ENCODE results near the gene FAM241A.
"Not testable (repeated sequence)": the region's sequence is repeated elsewhere in the genome, so short reads cannot be mapped to it uniquely, and the experiment has no call there.

Gene FAM241A

GRCh38 chr4:112173593-112174558, 28.6 kb downstream of the FAM241A start:
- no peak for DNase-seq (ENCODE audit: low spot score)

- no peak for DNase-seq (ENCODE audit: low spot score)
These were observed 30.6 kb downstream of the FAM241A start for GRCh38 chr4:112175840-112176239.

DNA sequence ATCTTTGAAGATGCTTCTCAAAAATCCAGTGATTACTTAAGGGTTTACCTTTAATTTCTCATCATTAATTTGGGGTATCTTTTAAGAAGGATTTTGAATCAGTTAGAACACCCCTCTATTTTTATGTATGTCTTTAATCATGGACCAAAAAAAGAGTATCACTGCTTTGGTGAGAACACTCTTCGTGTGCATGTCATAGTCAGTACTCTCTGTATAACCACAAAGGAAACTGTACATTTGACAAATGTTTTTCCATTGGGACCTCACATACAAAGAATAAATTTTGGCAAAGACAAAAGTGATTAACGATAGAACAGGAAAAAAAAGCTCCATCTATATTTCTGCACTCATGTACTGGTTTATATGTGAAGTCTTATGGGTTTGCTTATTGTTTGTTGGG, 31.3 kb downstream of the FAM241A start:
- no peak for DNase-seq (ENCODE audit: low spot score)

DNA sequence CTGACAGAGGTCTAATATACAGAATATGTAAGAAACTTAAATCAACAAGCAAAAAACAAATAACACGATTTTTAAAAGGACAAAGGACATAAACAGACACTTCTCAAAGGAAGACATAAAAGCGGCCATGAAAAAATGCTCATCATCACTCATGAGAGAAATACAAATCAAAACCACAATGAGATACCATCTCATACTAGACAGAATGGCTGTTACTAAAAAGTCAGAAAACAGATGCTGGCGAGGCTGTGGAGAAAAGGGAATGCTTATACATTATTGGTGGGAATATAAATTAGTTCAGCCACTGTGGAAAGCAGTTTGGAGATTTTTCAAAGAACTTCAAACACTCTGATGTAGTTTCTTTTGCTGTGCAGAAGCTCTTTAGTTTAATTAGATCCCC, 33.5 kb downstream of the FAM241A start:
- DNase-seq (ENCODE audit: low spot score) = not testable (repeated sequence)

DNA sequence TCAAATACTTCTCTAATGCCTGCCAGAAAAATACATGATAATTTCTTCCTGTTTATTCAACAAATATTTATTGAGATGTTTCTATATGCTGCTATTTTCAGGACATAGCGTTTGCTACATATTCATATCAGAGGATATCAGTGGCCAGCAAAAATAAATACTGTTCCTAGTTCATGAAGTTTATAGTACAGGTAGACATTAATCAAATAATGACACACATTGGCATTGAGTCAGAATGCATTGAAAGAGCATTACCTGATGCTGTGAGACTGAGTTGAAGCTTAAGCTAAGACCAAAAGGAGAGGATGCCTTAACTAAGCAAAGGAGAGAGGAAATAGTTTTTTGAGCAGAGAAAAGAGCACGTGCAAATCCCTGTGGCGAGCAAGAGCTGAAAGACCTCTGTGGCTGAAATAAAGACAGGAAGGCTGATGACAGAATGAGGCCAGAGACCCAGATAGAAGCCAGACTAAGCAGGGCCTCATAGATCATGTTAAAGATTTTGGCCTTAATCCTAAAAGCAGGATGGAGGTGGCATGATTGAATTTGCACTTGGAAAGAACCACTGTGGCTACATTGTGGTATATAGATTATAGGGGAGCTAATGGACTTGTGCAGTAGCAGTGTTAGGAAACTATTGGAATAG, 36.2 kb downstream of the FAM241A start:
- DNase-seq (ENCODE audit: low spot score) = no peak

DNA sequence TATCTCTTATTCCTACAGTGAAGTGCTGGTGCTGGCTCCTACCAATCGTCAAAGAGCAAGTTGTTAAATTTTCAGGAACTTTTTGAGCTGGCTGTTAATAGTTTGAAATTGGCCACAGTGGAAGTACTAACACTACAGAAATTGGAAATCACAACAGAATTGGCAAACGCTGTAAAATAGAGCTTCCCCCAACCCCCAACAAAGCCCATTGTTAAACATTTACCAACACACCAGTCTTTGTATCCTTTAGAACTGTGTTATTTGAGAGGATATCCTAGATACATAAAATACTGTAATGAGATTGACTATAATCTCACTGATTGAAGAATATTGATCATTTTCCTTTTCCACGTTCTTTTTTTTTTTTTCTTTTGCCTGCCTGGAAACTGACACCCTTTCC, 37.4 kb downstream of the FAM241A start:
- no peak for DNase-seq (ENCODE audit: low spot score)

GRCh38 chr4:112183252-112183651, 38.0 kb downstream of the FAM241A start:
- DNase-seq (ENCODE audit: low spot score) = no peak

DNA sequence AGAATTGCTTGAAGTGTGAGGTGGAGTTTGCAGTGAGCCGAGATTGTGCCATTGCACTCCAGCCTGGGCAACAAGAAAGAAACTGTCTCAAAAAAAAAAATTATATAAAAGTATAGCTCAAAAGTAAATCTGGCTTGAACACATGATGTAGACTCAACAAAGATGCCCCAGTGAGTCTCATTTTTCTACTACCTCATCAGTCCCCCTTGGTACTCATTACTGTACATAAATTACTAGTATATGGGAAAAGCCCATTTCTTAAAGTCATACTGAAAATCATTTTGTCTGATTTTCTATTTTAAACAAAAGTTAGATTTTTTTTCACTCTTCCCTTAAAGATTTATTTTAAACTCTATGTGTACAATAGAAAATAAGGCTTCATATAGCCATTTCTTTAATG, 39.2 kb downstream of the FAM241A start:
- no peak for DNase-seq (ENCODE audit: low spot score)

DNA sequence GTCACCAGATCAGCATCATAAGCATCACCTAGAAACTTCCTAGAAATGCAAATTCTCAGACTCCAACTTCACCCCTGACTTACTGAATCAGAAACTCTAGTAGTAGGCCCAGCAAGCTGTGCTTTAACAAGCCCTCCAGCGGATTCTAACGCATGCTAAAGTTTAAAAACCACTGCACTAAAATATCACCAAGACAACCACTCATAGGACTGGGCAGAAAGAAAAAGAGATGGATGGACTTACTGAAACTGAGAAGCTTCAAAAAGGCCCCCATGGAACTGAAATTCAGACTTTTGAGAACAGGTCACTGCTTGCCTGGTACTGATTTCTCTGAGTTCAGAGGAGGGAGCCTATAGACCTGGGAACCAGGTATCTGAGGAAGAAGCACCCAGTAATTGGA, 40.1 kb downstream of the FAM241A start:
- DNase-seq (ENCODE audit: low spot score) = no peak

GRCh38 chr4:112185740-112186670, 40.8 kb downstream of the FAM241A start:
- DNase-seq (ENCODE audit: low spot score) = no peak

- DNase-seq (ENCODE audit: low spot score) = no peak
These were observed 44.5 kb downstream of the FAM241A start for GRCh38 chr4:112189754-112190153.

DNA sequence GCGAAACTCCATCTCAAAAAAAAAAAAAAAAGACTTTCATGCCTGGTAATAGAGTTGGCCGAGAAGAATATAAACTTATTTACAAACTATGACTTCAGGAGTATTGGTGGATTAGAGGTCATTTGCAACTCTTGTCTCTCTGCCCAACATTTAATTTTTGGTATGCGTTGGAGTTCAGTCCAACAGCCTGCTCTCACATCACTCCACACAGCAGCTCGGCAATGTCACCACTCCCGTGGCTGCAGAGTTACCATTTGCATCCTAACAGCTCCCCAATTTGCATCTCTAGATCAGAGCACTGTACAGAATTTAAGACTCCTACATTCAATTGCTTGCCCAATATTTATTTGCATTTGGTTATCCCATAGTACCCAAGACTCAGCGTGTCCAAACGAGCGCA, 45.4 kb downstream of the FAM241A start:
- no peak for DNase-seq (ENCODE audit: low spot score)

DNA sequence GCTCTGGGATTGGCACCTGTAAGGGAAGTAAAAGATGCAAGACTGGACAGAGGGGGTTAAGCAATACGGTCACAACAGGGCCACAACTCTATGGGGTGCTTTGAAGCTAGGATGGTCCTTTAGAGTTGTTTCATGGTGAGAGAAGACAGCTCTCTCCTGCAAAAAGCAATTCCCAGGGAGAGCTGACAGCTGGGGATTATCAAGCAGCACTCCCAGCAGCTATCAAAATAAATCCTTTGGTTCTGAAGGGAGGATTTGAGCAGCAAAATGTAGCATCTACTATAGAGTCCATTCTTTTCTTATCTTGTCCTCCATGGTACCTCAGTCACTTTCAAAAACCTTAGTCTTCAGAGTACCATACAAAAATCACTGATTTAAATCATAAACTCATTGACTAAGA, 51.2 kb downstream of the FAM241A start:
- DNase-seq (ENCODE audit: low spot score) = no peak

- DNase-seq (ENCODE audit: low spot score) = no peak
These were observed 53.8 kb downstream of the FAM241A start for GRCh38 chr4:112199041-112199440.

DNA sequence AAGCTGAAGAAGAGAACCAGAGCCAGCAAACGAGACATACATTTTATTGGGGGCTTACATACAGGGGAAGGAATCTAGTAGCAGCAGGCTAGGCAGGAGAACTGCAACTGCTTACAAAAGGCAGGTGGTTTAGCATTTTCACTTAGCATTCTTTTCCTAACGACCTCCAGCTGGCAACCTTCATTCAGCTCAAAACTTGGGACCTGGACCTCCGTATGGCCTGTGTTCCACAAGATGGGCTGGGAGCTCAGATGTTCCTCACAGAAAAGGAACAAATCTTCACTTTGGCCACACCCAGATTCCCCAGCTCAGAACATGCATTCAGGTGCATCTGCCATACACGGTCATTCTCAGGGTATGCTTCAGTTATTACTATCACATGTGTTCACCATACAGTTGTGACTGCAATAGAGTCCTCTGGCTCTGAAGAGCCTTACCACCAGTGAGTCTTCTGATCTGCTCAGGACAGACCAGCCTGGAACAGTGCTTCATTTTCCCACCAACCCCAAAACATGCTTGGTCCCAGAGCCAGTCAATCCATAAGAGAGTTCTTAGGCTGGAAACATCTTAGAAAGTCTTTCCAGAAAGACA, 56.8 kb downstream of the FAM241A start:
- DNase-seq (ENCODE audit: low spot score) = no peak

GRCh38 chr4:112203593-112203992, 58.3 kb downstream of the FAM241A start:
- DNase-seq (ENCODE audit: low spot score) = no peak

DNA sequence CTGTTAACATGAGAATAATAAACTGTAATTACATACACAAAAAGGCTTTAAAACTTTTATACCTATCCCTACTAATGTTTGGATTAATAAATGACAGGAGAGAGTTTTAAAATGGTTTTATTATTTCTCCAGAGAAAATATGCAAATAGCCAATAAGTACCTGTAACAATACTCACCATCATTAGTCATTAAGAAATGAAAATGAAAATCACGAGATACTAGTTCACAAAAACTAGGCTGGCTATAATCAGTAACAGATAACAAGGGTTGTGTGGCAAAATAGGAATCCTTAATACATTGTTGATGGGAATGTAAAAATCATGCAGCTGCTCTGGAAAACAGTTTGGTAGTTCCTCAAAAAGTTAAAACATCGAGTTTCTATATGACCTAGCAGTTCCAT, 61.2 kb downstream of the FAM241A start:
- DNase-seq (ENCODE audit: low spot score) = no peak

DNA sequence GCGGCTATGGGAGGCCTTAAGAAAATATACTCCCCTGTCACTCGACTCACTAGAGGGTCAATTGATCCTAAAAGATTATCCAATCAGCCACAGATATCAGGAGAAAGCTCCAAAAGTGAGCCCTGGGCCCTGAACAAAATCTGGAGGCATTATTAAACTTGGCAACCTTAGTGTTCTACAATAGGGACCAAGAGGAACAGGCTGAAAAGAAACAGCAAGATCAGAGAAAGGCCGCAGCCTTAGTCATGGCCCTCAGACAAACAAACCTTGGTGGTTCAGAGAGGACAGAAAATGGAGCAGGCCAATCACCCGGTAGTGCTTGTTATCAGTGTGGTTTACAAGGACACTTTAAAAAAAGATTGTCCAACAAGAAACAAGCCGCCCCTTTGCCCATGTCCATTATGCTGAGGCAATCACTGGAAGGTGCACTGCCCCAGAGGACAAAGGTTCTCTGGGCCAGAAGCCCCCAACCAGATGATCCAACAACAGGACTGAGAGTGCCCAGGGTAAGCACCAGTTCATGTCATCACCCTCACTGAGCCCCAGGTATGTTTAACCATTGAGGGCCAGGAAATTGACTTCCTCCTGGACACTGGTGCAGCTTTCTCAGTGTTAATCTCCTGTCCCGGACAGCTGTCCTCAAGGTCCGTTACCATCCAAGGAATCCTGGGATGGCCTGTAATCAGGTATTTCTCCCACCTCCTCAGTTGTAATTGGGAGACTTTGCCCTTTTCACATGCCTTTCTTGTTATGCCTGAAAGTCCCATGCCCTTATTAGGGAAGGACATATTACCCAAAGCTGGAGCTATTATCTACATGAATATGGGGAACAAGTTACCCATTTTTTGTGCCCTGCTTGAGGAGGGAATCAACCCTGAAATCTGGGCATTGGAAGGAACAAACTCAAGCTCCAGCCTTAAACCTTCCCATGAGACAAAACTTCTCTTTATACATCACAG, 63.2 kb downstream of the FAM241A start:
- not testable (repeated sequence) for DNase-seq (ENCODE audit: low spot score)

DNA sequence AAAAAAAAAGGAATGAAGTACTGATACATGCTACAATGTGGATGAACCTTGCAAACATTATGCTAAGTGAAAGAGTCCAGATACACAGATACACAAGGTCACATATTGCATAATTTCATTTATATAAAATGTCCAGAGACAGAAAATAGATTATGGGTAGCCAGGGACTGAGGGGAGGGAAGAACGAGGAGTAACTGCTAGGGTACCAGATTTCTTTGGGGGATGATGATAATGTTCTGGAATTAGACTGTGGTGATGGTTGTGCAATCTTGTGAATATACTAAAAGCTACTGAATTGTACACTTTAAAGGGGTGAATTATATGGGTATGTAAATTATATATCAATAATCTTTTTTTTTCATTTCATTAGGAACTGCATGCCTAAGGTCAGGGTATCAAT, 65.5 kb downstream of the FAM241A start:
- DNase-seq (ENCODE audit: low spot score) = no peak

GRCh38 chr4:112213091-112213490, 67.8 kb downstream of the FAM241A start:
- no peak for DNase-seq (ENCODE audit: low spot score)

DNA sequence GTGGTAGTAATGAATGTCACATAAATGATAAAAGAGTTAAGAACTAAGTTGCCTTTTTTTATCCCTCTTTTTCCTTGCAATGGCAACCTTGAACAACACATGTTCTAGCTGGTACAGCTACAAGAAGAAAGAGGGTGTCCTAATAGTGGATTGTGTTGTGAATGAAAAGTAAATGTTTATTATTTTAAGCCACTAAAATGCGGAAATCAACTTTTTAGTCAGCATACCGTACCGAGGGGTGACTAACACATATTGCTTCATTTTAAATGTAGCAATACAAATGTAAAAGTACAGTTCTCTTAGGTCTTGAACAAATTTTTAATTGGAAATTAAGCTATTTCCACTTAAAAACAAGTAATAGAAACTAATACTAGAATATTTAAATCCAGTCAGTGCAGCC, 68.6 kb downstream of the FAM241A start:
- no peak for DNase-seq (ENCODE audit: low spot score)

All from germinal center (tissue), 1 donor.